ENCODE results near the gene LIPF.
"Not testable (repeated sequence)": the region's sequence is repeated elsewhere in the genome, so short reads cannot be mapped to it uniquely, and the experiment has no call there.

The LIPF gene, protein sequence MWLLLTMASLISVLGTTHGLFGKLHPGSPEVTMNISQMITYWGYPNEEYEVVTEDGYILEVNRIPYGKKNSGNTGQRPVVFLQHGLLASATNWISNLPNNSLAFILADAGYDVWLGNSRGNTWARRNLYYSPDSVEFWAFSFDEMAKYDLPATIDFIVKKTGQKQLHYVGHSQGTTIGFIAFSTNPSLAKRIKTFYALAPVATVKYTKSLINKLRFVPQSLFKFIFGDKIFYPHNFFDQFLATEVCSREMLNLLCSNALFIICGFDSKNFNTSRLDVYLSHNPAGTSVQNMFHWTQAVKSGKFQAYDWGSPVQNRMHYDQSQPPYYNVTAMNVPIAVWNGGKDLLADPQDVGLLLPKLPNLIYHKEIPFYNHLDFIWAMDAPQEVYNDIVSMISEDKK

DNA sequence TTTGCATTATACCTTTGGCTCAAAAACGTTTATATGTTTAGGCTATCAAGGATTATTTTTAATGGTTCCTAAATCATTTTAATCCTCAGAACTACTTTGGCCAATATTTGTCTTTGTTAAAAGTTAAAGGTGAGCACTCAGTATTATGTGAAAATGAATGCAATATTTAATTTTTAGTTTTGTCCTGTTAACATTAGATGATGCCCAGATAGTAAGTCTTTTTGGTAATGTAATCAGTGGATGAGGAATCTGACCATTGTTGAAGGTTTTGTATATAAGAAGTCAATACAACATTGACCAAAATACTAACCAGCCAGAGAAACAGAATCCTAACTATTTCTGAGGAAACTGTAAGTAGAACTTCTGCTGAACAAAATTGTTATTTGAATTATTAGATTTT is at the start of gene LIPF:
LIPF (plus strand) TSS at position 301 of the 400 bp plus-strand sequence. CDS start 2,856 bp downstream, outside the sequence.
- no peak for DNase-seq

DNA sequence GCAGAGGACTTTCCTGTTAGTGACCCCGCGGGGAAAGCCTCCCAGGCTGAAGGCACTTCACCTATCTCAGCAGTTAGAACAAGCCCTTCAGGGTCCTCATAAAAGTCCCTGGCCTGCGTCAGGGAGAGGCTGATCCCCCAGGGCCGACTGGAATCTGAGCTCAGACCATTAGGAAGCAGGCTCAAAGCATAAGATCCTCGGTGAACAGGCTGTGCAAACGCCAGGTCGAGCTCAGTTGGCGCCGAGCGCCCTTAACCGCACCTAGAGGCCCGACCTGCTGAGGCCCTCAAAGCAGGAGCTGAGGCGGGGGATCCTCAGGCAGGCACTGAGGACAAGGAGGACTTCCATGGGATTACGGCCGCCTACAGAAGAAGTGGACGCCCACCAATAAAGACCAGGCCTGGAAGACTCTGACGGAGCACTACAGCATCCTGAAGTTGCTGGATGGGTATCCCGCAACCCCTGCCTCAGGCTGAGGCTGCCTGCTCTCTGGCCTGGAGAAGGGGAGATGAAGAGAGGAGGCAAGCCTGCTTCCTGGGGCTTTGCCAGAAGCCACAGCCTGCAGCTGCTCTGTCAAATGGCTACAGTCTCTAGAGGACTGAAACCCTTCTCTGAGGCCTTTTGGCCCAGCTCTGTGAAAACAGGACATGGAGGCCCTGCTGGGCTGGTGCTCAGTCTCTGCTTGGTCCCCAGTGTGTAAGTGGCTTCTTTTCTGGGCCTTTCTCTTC is 47.8 kb upstream of the LIPF start:
- DNase-seq, result no peak

- no peak for DNase-seq
These were observed 46.4 kb upstream of the LIPF start for GRCh38 chr10:88617772-88618300.

- DNase-seq, result no peak
These were observed 45.7 kb upstream of the LIPF start for GRCh38 chr10:88618496-88618895.

DNA sequence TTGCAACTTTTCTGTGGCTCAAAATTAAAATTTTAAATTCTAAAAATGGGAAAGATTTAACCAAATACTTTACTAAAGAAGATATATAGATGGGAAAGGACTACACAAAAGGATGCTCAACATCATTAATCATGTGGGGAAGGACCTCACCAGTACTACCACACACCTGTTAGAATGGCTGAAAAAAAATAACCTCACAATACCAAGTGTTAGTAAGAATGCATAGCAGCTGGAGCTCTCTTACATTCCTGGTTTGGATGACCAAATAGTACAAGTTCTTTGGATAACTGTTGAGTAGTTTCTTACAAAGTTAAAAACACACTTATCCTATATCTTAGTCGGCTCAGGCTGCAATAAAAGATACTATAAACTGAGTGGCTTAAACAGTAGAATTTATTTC is 43.8 kb upstream of the LIPF start:
- no peak for DNase-seq

DNA sequence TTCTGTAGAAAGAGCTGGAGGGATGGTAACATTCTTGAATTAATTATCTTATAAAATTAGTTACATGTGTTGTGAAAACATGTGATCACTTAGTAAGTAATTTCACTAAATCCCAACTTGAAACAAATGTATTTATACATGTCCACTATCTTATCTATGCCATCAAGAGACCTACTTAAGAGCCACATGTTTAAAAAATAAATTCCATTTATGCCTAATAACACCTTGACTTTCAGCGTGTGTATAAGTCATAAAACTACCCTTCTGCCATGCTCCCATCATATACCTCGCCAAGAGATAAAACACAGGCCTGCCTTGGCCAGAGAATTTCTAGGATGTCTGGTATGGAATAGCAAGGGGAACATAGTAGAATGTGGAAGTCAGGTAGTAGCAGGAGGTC is 40.4 kb upstream of the LIPF start:
- no peak for DNase-seq

GRCh38 chr10:88624840-88625239 is 39.4 kb upstream of the LIPF start:
- DNase-seq, result no peak

DNA sequence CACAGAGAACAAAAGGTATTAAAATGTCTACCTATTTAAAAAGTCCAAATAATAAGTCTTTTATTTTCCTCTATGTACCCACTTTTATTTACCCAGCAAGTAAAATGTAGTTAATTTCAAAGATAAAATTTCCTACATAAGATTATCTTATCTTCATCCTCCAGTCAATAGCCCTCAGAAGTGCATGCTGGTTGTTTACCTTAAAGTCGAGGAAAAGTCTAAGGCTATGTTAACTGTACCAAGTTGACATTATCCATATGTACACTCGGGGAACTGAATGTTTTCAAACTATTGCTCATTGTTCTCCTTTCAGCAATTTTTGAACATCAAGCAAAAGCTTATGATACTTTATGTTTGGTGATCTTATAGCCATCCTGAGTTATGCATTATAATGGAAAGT is 24.1 kb upstream of the LIPF start:
- DNase-seq, result no peak

- DNase-seq, result no peak
These were observed 22.0 kb upstream of the LIPF start for GRCh38 chr10:88642209-88642608.

GRCh38 chr10:88642963-88643362 is 21.3 kb upstream of the LIPF start:
- DNase-seq, result no peak

GRCh38 chr10:88647061-88647615 is 17.1 kb upstream of the LIPF start:
- no peak for DNase-seq

GRCh38 chr10:88651101-88651551 is 13.1 kb upstream of the LIPF start:
- DNase-seq, result no peak

- DNase-seq, result no peak
These were observed 11.6 kb upstream of the LIPF start for GRCh38 chr10:88652616-88653015.

DNA sequence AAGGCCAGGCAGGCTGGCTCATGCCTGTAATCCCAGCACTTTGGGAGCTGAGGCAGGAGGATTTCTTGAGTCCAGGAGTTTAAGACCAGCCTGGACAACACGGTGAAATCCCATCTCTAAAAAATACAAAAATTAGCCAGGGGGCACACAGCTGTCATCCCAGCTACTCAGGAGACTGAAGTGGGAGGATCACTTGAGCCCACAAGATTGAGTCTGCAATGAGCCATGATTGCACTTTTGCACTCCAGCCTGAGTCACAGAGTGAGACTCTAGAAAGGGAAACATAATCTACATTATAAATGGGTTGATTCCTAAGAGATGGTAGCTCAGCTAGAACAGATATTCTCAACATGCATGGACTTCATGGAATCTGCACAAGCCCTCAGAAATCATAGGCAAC is 6.3 kb upstream of the LIPF start:
- DNase-seq, result no peak

DNA sequence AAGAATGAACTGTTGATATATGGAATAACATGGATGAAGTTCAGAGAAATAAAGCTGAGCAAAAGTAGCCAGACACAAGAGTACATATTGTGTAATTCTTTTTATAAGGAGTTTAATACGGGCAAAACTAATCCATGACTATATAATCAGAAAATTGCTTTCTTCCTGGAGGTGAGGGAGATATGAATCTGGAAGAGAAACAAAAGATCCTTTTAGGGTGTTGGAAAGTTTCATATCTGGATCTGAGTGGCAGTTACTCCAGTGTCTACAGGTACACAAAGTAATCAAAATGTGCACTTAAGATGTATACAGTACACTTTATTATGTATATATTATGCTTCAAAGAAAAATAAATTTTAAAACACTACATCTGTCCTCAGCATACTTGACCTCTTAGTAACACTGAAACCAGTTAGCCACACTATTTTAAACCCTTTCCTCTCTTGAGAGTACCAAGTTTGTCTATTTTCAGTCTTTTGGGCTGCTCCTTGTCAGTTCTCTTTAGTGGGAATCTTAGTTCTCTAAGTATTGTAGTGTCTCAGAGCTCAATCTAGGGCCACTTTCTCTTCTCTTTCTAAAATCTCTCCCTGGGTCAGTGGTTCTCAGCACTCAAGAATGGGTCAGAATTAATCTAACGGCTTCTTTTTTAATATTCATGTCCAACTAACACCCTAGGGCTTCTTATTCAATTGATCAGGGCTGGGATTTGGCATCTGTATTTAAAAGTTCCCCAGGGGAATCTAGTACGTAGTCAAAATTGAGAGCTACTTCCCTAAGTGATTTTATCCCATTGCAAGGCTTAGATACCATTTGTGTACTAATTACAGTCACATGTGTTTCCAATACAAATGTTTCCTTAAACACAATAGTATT is 4.3 kb upstream of the LIPF start:
- DNase-seq, result no peak

GRCh38 chr10:88660598-88660884 is 3.7 kb upstream of the LIPF start:
- DNase-seq, result no peak

DNA sequence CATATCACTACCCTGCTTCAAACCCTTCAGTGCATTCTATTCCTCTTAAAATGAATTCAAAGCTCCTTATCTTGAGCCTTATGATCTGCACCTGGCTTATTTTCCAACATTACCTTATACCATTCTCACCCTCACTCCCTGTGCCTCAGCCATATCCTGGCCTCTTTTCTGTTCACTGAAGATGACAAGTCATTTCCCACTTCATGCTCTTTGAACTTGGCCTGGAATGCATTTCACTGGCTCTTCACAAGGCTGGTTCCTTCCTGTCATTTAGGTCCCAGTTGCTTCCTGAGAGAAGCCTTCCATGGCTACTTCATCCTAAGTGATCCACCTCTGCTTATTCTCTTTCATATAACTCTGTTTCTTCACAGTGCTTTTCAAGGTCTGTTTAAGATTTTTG is 3.2 kb upstream of the LIPF start:
- DNase-seq, result no peak

DNA sequence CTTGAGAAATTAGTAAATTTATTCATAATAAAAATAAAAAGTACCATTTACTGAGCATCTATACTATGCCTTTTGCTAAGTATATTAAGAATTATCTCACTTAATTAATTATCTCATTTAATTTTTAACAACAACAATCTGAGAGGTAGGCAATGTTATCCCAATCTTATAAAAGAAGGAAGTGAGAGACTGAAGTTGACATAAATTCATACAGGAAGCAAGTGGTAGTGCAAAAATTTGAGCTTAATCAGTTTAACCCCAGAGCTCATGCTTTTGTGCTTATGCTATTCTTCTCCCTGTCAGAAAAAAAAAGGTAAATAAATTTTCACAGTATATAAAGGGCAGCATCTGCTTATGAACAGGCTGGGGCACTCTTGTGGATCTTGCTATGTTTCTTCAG is 2.7 kb upstream of the LIPF start:
- DNase-seq, result no peak

- DNase-seq, result not testable (repeated sequence)
These were observed 1.1 kb upstream of the LIPF start for GRCh38 chr10:88663153-88663552.

DNA sequence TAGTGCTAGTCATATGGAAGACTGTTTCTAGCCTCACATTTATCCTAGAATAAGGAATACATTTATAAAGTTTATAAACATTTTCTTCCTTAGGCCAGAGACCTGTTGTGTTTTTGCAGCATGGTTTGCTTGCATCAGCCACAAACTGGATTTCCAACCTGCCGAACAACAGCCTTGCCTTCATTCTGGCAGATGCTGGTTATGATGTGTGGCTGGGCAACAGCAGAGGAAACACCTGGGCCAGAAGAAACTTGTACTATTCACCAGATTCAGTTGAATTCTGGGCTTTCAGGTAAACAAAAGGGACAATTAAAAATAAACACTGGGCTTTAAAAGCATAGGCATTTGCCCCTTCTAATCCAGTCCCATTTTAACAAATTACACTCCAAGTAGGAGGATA is 4.2 kb downstream of the LIPF start:
- no peak for DNase-seq

- peak in 1 of 2 experiments; percentile 22 for DNase-seq
These were observed 6.3 kb downstream of the LIPF start for GRCh38 chr10:88670497-88670896.

DNA sequence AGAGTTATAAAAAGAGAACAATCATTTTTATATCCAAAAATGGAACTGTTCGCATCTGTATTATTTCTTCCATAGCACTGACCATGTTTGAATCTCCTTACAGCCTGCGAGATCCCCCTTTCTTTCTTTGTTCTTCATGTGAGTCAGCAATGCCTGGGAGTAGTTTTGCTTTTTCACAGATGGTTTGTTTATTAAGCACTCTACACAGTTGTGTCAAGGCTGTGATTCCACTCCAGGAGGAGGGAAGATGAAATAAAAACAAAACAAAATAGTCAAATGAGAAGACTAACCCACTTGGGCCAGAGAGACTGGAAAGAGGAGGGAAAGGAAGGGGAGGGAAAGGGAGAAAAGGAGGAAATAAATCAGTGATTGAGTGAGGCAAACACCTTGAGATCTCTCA is 7.8 kb downstream of the LIPF start:
- DNase-seq, result no peak
